ENCODE results near the gene NSUN3. TPM values are rescaled to one million over a fixed set of nuclear protein-coding genes. Genes with fewer than 3 reads are reported as not detected.

NSUN3 gene
- total RNA-seq, 1 donor from 2014 or later = 18.0 TPM

DNA sequence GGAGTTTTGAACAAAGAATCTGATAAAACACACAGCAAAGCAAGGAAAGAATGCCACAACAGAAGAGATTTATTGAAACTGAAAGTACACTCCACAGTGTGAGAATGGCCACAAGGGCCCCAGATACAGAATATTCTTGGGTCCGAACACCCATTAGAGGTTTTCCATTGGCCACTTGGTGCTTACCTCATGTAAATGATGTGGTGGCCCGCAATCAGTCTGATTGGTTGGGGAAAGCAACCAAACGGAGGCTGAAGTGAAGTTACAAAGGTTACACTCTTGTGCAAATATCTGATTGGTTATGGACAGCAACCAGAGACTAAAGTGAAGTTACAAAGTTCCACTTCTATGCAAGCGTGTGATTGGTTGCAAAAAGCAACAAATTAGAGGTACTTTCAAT, 20.4 kb downstream of the NSUN3 start:
- H3K9me3 ChIP-seq = no peaks in the 10 kb centered on the region
- no peaks in the 10 kb centered on the region for H3K27me3 ChIP-seq (ENCODE audit: low read depth)
- peaks cover 35% of the 10 kb centered on the region for H3K36me3 ChIP-seq
- H3K4me1 ChIP-seq = peaks cover 8% of the 10 kb centered on the region
- TF ChIP-seq, protein P1, sequence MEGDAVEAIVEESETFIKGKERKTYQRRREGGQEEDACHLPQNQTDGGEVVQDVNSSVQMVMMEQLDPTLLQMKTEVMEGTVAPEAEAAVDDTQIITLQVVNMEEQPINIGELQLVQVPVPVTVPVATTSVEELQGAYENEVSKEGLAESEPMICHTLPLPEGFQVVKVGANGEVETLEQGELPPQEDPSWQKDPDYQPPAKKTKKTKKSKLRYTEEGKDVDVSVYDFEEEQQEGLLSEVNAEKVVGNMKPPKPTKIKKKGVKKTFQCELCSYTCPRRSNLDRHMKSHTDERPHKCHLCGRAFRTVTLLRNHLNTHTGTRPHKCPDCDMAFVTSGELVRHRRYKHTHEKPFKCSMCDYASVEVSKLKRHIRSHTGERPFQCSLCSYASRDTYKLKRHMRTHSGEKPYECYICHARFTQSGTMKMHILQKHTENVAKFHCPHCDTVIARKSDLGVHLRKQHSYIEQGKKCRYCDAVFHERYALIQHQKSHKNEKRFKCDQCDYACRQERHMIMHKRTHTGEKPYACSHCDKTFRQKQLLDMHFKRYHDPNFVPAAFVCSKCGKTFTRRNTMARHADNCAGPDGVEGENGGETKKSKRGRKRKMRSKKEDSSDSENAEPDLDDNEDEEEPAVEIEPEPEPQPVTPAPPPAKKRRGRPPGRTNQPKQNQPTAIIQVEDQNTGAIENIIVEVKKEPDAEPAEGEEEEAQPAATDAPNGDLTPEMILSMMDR (IDR thresholded peaks at IDR 0.05) = no peak
- H3K27ac ChIP-seq = no peak overlapping the region
- DNase-seq (no peak), ATAC-seq (no peak)
- intact Hi-C loops (cut with DNase I) = no loop called here
- H3K4me3 ChIP-seq = no peak overlapping the region

DNA sequence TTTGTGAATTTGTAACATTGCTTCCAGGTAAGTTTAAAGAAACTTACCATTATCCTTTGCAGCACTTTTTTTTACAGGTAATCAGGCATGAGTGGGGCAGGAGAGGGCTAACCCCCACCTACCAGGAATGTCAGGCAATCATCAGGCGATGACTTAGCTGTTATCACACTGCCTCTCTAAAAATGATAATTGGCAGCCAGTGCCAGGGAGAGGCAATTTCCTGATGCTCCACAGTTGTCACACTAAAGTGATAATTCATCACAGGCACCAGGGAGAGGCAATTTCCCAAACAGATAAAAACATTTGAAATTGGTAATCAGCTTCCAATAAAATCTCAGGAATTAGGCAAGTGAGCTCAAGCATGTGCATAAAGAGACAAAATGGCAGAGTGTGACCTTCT, 26.3 kb downstream of the NSUN3 start:
- no peaks in the 10 kb centered on the region for H3K27me3 ChIP-seq (ENCODE audit: low read depth)
- H3K9me3 ChIP-seq = no peaks in the 10 kb centered on the region
- TF ChIP-seq, protein P1 (IDR thresholded peaks at IDR 0.05) = no peak
- ATAC-seq (no peak), DNase-seq (no peak)
- H3K27ac ChIP-seq = no peak overlapping the region
- H3K4me3 ChIP-seq = no peak overlapping the region
- H3K36me3 ChIP-seq = peaks cover 39% of the 10 kb centered on the region
- H3K4me1 ChIP-seq = no peaks in the 10 kb centered on the region
- intact Hi-C loops (cut with DNase I) = no loop called here

DNA sequence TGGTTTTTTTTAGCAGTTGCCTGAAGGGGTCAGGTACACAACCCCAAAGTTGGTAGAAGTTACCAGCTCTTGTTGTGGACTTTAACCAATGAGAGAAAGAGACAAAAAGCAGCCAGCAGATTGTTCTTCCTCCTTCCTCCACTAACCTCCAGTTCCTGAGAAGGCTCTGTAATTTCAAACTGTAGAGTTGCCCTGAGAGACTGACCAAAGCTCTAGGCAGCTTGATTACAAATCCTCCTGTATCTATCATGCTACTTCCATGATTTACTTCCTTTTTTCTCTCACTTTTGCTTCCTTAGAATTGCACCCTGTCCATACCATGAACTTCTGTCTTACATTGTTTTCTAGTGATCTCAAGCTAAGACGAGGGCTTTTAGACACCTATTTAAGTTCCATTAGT, 29.2 kb downstream of the NSUN3 start:
- intact Hi-C loops (cut with DNase I) = no loop called here
- H3K27me3 ChIP-seq (ENCODE audit: low read depth) = no peaks in the 10 kb centered on the region

DNA sequence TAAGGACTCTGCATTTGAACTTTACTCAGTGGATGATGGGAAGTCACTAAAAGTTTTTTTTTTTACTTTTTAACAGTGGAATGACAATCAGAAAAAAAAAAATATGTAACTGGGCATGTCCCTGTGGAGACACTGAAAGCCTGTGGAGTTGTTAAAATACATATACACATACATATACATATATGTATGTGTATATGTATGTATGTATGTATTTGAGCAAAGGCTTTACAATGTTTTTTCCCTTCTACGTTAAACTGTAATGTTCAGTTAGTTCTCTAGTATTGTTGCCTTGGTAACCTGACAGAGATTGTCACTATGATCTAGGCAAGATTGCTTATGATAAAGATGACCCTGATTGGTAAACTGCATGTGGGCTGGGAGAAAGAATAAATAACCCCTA, 30.3 kb downstream of the NSUN3 start:
- H3K9me3 ChIP-seq = no peaks in the 10 kb centered on the region
- H3K36me3 ChIP-seq = peaks cover 53% of the 10 kb centered on the region
- H3K4me3 ChIP-seq = no peak overlapping the region
- no peaks in the 10 kb centered on the region for H3K27me3 ChIP-seq (ENCODE audit: low read depth)
- ATAC-seq (no peak), DNase-seq (no peak)
- TF ChIP-seq, protein P1 (IDR thresholded peaks at IDR 0.05) = no peak
- intact Hi-C loops (cut with DNase I) = no loop called here
- no peak overlapping the region for H3K27ac ChIP-seq
- H3K4me1 ChIP-seq = no peaks in the 10 kb centered on the region

More for the DNA sequence above, 29.2 kb downstream of the NSUN3 start:
- Histone ChIP-seq H3K36me3 (peaks cover 43% of the 10 kb centered on the region), H3K4me3 (no peak overlapping the region), H3K9me3 (no peaks in the 10 kb centered on the region), H3K4me1 (no peaks in the 10 kb centered on the region), H3K27ac (no peak overlapping the region)
- ATAC-seq = peak; percentile 52 to 60
- DNase-seq = no peak
- TF ChIP-seq, protein P1 (IDR thresholded peaks at IDR 0.05) = no peak

DNA sequence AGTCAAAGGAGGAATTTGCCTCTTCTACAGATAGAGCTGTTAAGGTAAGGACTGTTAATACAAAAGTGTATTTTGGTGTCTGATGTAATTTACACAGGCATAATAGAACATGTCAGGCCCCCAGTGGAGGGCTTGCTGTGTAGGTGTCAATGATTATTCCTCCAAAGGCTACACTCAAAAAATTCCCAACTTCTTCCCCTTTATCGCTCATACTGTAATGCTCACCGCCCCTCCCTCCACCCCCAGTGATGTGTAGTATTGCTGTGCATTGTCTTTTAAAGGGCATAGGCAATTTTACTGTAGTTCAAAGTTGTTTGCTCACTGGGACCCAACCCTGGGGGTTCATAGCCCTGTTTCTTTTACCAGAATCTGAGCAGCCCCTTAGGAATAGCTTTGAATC, 32.2 kb downstream of the NSUN3 start:
- H3K9me3 ChIP-seq = no peaks in the 10 kb centered on the region
- H3K27me3 ChIP-seq (ENCODE audit: low read depth) = no peaks in the 10 kb centered on the region
- intact Hi-C loops (cut with DNase I) = no loop called here
- peaks cover 56% of the 10 kb centered on the region for H3K36me3 ChIP-seq
- DNase-seq (no peak), ATAC-seq (no peak)
- TF ChIP-seq, protein P1 (IDR thresholded peaks at IDR 0.05) = no peak
- H3K4me1 ChIP-seq = no peaks in the 10 kb centered on the region
- H3K4me3 ChIP-seq = no peak overlapping the region
- H3K27ac ChIP-seq = no peak overlapping the region

DNA sequence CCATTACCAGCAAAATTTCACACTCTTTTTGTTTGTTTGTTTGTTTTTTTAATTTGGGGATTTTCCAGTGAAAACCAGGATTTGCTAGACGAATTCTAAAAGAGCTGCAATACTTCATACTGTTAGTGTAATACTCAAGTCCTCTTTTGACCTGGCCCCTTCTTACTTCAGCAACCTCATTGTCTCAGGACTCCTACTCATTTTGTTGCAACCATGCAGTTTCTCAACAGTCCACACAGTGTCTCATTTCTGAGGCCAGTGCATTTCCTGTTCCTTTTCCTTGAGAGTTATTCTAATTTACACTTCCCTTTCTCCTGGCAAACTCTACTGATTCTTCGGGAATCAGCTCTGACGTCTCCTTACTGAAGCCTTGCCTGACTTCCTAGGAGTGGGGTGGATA, 35.6 kb downstream of the NSUN3 start:
- Histone ChIP-seq H3K9me3 (no peaks in the 10 kb centered on the region), H3K4me3 (no peak overlapping the region), H3K27ac (no peak overlapping the region), H3K36me3 (peaks cover 67% of the 10 kb centered on the region), H3K27me3 (ENCODE audit: low read depth) (no peaks in the 10 kb centered on the region), H3K4me1 (no peaks in the 10 kb centered on the region)
- TF ChIP-seq, protein P1 (IDR thresholded peaks at IDR 0.05) = no peak
- intact Hi-C loops (cut with DNase I) = no loop called here
- ATAC-seq = peak; percentile 65 to 68
- no peak for DNase-seq
